ENCODE data around the gene PRTN3.
"Not testable (repeated sequence)": the region's sequence is repeated elsewhere in the genome, so short reads cannot be mapped to it uniquely, and the experiment has no call there.

PRTN3 gene

GRCh38 chr19:843836-844545 is 3.2 kb downstream of the PRTN3 start:
- no peak overlapping the region for H3K4me3 ChIP-seq (ENCODE audit: low read depth, low read length)

GRCh38 chr19:844546-844971 is 3.8 kb downstream of the PRTN3 start:
- TF ChIP-seq CTCF (IDR thresholded peaks at IDR 0.05; ENCODE audit: borderline replicate concordance, insufficient read depth, low read depth, low read length): no peak

More at GRCh38 chr19:843836-844545, 3.2 kb downstream of the PRTN3 start:
- TF ChIP-seq CTCF (IDR thresholded peaks at IDR 0.05; ENCODE audit: borderline replicate concordance, insufficient read depth, low read depth, low read length): no peak

GRCh38 chr19:845707-846521 is 5.1 kb downstream of the PRTN3 start:
- no peak overlapping the region for H3K4me3 ChIP-seq (ENCODE audit: low read depth, low read length)
- no peak for TF ChIP-seq CTCF (IDR thresholded peaks at IDR 0.05; ENCODE audit: borderline replicate concordance, insufficient read depth, low read depth, low read length)

More at GRCh38 chr19:844546-844971, 3.8 kb downstream of the PRTN3 start:
- H3K4me3 ChIP-seq (ENCODE audit: low read depth, low read length): no peak overlapping the region

GRCh38 chr19:848386-848921 is 7.7 kb downstream of the PRTN3 start:
- H3K4me3 ChIP-seq (ENCODE audit: low read depth, low read length): no peak overlapping the region
- no peak for TF ChIP-seq CTCF (IDR thresholded peaks at IDR 0.05; ENCODE audit: borderline replicate concordance, insufficient read depth, low read depth, low read length)

GRCh38 chr19:849195-849594 is 8.4 kb downstream of the PRTN3 start:
- not testable (repeated sequence) for H3K4me3 ChIP-seq (ENCODE audit: low read depth, low read length)

GRCh38 chr19:850221-850978 is 9.6 kb downstream of the PRTN3 start:
- no peak overlapping the region for H3K4me3 ChIP-seq (ENCODE audit: low read depth, low read length)
- no peak for TF ChIP-seq CTCF (IDR thresholded peaks at IDR 0.05; ENCODE audit: borderline replicate concordance, insufficient read depth, low read depth, low read length)

GRCh38 chr19:850979-851335 is 10.2 kb downstream of the PRTN3 start:
- TF ChIP-seq CTCF (IDR thresholded peaks at IDR 0.05; ENCODE audit: borderline replicate concordance, insufficient read depth, low read depth, low read length): no peak
- no peak overlapping the region for H3K4me3 ChIP-seq (ENCODE audit: low read depth, low read length)
